ENCODE results near the gene DSG3. TPM values are rescaled to one million over a fixed set of nuclear protein-coding genes. Genes with fewer than 3 reads are reported as not detected.

DSG3 gene
- total RNA-seq, 2 donors from 2014 or later: not detected

DNA sequence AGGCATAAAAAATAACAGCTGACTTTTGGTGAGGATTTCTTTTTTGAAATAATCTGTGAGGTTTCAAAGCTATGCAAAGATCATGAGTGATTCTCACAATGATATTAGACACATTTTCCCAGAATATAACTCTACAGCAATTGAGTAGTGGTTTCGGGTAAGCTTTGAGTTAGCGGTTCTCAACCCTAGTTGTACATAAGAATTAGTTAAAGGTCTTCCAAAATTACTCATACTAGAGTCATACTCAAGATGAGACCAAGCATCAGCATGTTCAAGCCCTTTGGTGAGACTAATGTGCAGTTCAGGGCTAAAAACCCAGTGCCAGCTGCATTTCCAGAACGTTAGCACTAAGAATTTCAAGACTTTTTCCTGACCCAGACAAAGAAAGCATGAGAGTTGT lies 39.9 kb upstream of the DSG3 start:
- H3K4me1 ChIP-seq (ENCODE audit: control insufficient read depth, insufficient read depth, low read length): no peaks in the 10 kb centered on the region
- DNase-seq: no peak
- Mint-ChIP-seq H3K36me3 (ENCODE audit: low read depth) (no peaks in the 10 kb centered on the region), H3K27me3 (ENCODE audit: insufficient read depth) (no peaks in the 10 kb centered on the region), H3K4me1 (no peaks in the 10 kb centered on the region), H3K27ac (no peak overlapping the region), H3K4me3 (no peak overlapping the region), H3K9me3 (no peaks in the 10 kb centered on the region)
- TF ChIP-seq, protein P1, sequence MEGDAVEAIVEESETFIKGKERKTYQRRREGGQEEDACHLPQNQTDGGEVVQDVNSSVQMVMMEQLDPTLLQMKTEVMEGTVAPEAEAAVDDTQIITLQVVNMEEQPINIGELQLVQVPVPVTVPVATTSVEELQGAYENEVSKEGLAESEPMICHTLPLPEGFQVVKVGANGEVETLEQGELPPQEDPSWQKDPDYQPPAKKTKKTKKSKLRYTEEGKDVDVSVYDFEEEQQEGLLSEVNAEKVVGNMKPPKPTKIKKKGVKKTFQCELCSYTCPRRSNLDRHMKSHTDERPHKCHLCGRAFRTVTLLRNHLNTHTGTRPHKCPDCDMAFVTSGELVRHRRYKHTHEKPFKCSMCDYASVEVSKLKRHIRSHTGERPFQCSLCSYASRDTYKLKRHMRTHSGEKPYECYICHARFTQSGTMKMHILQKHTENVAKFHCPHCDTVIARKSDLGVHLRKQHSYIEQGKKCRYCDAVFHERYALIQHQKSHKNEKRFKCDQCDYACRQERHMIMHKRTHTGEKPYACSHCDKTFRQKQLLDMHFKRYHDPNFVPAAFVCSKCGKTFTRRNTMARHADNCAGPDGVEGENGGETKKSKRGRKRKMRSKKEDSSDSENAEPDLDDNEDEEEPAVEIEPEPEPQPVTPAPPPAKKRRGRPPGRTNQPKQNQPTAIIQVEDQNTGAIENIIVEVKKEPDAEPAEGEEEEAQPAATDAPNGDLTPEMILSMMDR (conservative IDR thresholded peaks at IDR 0.05): no peak
- H3K27ac ChIP-seq (ENCODE audit: low read depth, low read length): no peak overlapping the region
- H3K4me3 ChIP-seq (ENCODE audit: low read length): no peak overlapping the region
- no peak overlapping the region for H3K9ac ChIP-seq (ENCODE audit: extremely low read depth, low read length, poor library complexity, severe bottlenecking)
- H3K27me3 ChIP-seq (ENCODE audit: control insufficient read depth, insufficient read depth, low read length, poor library complexity, severe bottlenecking): no peaks in the 10 kb centered on the region
- 90 to 93% methylated on average over 2 to 3 of the region's 3 CpGs for WGBS, 2 experiments (ENCODE audit: insufficient coverage in 1 of 2, insufficient read length in 1 of 2)
- H3K36me3 ChIP-seq (ENCODE audit: control insufficient read depth, insufficient read depth, low read length): no peaks in the 10 kb centered on the region
- no peaks in the 10 kb centered on the region for H3K9me3 ChIP-seq (ENCODE audit: control insufficient read depth, low read length)

DNA sequence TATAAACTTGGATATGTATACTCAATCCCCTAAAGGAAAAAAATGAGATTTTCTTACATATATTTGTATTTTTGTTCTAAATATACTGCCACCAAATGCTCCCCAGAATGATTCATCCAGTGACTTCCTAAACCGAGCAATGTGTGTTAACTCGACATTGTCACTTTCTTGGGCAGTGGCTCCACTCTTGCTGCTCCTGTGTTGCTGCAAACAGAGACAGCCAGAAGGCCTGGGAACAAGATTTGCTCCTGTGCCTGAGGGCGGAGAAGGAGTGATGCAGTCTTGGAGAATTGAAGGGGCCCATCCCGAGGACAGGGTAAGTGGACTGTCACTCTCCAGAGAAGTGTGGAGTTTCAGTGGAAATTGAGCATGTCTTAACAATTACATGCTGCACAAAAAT lies 38.3 kb upstream of the DSG3 start:
- H3K4me1 ChIP-seq (ENCODE audit: control insufficient read depth, insufficient read depth, low read length): no peaks in the 10 kb centered on the region
- H3K9me3 Mint-ChIP-seq: no peaks in the 10 kb centered on the region
- peak; percentile 42 for DNase-seq
- TF ChIP-seq, protein P1 (conservative IDR thresholded peaks at IDR 0.05): no peak
- no peak overlapping the region for H3K4me3 ChIP-seq (ENCODE audit: low read length)
- H3K27me3 ChIP-seq (ENCODE audit: control insufficient read depth, insufficient read depth, low read length, poor library complexity, severe bottlenecking): no peaks in the 10 kb centered on the region
- H3K4me3 Mint-ChIP-seq: no peak overlapping the region
- no peak overlapping the region for H3K27ac Mint-ChIP-seq
- no peaks in the 10 kb centered on the region for H3K36me3 Mint-ChIP-seq (ENCODE audit: low read depth)
- no peaks in the 10 kb centered on the region for H3K9me3 ChIP-seq (ENCODE audit: control insufficient read depth, low read length)
- no peaks in the 10 kb centered on the region for H3K4me1 Mint-ChIP-seq
- no peaks in the 10 kb centered on the region for H3K27me3 Mint-ChIP-seq (ENCODE audit: insufficient read depth)
- no peak overlapping the region for H3K27ac ChIP-seq (ENCODE audit: low read depth, low read length)
- no peaks in the 10 kb centered on the region for H3K36me3 ChIP-seq (ENCODE audit: control insufficient read depth, insufficient read depth, low read length)
- 79 to 84% methylated on average over 4 of the region's 4 CpGs for WGBS, 2 experiments (ENCODE audit: insufficient coverage in 1 of 2, insufficient read length in 1 of 2)
- H3K9ac ChIP-seq (ENCODE audit: extremely low read depth, low read length, poor library complexity, severe bottlenecking): no peak overlapping the region

DNA sequence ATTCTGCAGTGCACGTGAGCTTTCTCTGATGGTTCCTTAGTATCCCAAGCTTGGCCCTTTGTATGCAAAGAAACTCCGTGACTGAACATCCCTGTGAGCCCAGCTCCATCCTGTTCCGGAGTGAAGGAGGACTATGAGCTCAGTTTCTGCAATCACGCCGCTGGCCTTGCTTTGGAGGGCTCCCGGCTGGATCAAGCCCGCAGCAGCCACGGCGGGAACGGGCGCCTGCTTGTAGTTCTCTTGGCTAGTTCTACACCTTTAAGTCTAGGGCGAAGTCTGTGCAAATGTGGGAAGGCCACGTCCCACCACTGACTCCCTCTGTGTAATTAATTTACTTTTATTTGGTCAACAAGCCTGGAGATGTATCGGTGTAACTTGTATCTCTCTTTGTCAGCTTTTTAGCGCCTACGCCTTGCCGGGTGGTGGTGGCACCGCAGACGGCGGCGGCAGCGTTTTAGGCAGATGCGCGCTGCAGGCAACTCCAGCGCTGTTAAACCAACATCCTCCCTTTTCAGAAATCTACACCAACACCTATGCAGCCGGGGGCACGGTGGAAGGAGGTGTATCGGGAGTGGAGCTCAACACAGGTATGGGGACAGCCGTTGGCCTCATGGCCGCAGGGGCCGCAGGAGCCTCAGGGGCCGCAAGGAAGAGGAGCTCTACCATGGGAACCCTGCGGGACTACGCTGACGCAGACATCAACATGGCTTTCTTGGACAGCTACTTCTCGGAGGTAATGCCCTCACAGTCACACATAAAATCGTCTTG lies 36.6 kb upstream of the DSG3 start:
- Histone ChIP-seq H3K4me1 (ENCODE audit: control insufficient read depth, insufficient read depth, low read length) (no peaks in the 10 kb centered on the region), H3K4me3 (ENCODE audit: low read length) (no peak overlapping the region), H3K27ac (ENCODE audit: low read depth, low read length) (no peak overlapping the region), H3K9me3 (ENCODE audit: control insufficient read depth, low read length) (no peaks in the 10 kb centered on the region), H3K9ac (ENCODE audit: extremely low read depth, low read length, poor library complexity, severe bottlenecking) (no peak overlapping the region), H3K36me3 (ENCODE audit: control insufficient read depth, insufficient read depth, low read length) (no peaks in the 10 kb centered on the region), H3K27me3 (ENCODE audit: control insufficient read depth, insufficient read depth, low read length, poor library complexity, severe bottlenecking) (no peaks in the 10 kb centered on the region)
- H3K36me3 Mint-ChIP-seq (ENCODE audit: low read depth): no peaks in the 10 kb centered on the region
- TF ChIP-seq, protein P1 (conservative IDR thresholded peaks at IDR 0.05): no peak
- DNase-seq: peak; percentile 45
- H3K27me3 Mint-ChIP-seq (ENCODE audit: insufficient read depth): no peaks in the 10 kb centered on the region
- 95 to 97% methylated on average over 16 to 35 of the region's 37 CpGs for WGBS, 2 experiments (ENCODE audit: insufficient coverage in 1 of 2, insufficient read length in 1 of 2)
- peak overlapping the region; percentile 13 for H3K4me3 Mint-ChIP-seq
- H3K27ac Mint-ChIP-seq: no peak overlapping the region
- no peaks in the 10 kb centered on the region for H3K9me3 Mint-ChIP-seq
- no peaks in the 10 kb centered on the region for H3K4me1 Mint-ChIP-seq

Measured in endodermal cell (in vitro differentiated cells).